ENCODE data around the gene DDX47. TPM values are rescaled to one million over a fixed set of nuclear protein-coding genes. Genes with fewer than 3 reads are reported as not detected.

The DDX47 gene
- total RNA-seq, 1 experiment from 2014 or later = 64.8 TPM

DNA sequence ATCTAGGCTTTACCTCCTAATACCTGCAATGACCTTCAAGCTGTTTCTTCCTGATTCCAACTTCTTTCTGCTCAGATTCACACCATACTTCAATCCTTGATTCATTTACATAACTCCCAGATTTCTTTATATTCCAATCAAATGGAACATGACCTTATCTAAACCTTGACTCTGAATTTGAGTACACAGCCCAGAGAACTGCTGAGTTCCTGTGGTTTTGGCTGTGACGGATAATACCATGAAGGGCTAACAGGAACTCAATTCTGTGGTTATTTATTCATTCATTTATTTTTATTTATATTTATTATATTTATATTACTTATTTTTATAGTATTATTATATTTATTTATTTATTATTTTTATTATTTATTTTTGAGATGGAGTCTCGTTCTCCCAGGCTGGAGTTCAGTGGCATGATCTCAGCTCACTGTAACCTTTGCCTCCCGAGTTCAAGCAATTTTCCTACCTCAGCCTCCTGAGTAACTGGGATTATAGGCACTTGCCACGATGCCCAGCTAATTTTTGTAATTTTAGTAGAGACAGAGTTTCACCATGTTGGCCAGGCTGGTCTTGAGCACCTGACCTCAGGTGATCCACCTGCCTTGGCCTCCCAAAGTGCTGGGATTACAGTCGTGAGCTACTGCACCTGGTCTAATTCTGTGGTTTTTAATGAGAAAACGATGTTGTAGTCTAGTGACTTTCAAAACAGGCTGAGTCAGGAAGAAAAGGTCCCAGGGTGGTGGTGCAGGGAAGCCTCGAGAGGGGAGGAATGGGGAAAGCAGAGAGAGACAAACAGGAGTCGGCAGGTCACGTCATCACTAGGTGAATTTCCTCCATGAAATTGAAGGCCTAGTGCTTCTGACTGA lies 16.0 kb upstream of the DDX47 start:
- H3K36me3 Mint-ChIP-seq = 0 out of 2 replicates have a peak, but pooled peaks cover 9% of the 10 kb centered on the region
- TF ChIP-seq, protein P1, sequence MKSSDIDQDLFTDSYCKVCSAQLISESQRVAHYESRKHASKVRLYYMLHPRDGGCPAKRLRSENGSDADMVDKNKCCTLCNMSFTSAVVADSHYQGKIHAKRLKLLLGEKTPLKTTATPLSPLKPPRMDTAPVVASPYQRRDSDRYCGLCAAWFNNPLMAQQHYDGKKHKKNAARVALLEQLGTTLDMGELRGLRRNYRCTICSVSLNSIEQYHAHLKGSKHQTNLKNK (CRISPR knock-in tag; IDR thresholded peaks at IDR 0.05) = no peak
- TF ChIP-seq CREB1 (CRISPR knock-in tag; IDR thresholded peaks at IDR 0.05) (no peak), HMGA2 (CRISPR knock-in tag; IDR thresholded peaks at IDR 0.05) (peak; percentile 99), ZNF232 (CRISPR knock-in tag; IDR thresholded peaks at IDR 0.05) (no peak), SOX15 (CRISPR knock-in tag; IDR thresholded peaks at IDR 0.05) (no peak)
- TF ChIP-seq, protein P2, sequence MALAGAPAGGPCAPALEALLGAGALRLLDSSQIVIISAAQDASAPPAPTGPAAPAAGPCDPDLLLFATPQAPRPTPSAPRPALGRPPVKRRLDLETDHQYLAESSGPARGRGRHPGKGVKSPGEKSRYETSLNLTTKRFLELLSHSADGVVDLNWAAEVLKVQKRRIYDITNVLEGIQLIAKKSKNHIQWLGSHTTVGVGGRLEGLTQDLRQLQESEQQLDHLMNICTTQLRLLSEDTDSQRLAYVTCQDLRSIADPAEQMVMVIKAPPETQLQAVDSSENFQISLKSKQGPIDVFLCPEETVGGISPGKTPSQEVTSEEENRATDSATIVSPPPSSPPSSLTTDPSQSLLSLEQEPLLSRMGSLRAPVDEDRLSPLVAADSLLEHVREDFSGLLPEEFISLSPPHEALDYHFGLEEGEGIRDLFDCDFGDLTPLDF (CRISPR knock-in tag; IDR thresholded peaks at IDR 0.05) = no peak
- no peak overlapping the region for H3K27ac Mint-ChIP-seq
- H3K4me1 Mint-ChIP-seq = no peaks in the 10 kb centered on the region
- H3K9me3 Mint-ChIP-seq = peaks cover 19% of the 10 kb centered on the region
- ChIA-PET CTCF (no interaction called here), POLR2A (no interaction called here)
- H3K4me3 Mint-ChIP-seq = no peak overlapping the region
- DNase-seq (ENCODE audit: low spot score) (no peak), ATAC-seq (no peak)
- H3K27me3 Mint-ChIP-seq (ENCODE audit: low read depth) = peaks cover 3% of the 10 kb centered on the region

DNA sequence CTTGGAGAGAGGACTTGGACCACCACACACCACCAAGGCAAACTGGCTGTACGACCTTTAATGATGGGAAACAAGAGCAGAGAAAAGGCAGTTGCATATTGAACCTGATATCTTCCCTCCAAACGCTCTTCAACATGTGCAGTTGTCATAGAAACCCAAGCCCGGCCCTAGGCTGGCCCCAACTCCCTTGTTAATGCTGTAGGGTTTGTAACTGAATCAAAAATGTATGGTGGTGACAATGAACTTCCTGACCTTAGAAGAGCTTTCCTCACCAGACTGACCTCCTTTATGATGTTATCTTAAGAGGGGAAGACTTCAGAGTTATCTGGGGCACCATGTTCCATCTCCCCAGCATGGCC lies 15.4 kb upstream of the DDX47 start:
- no peak for ATAC-seq
- peaks cover 3% of the 10 kb centered on the region for H3K27me3 Mint-ChIP-seq (ENCODE audit: low read depth)
- H3K9me3 Mint-ChIP-seq = peaks cover 19% of the 10 kb centered on the region
- no peak overlapping the region for H3K4me3 Mint-ChIP-seq
- DNase-seq (ENCODE audit: low spot score) = no peak
- ChIA-PET CTCF (interaction anchor here (1.0 kb wide), 1 partner anchor 15 kb away, joined by 3 read pairs; the partner anchor contains the start of gene DDX47), POLR2A (no interaction called here)
- 0 out of 2 replicates have a peak, but pooled peaks cover 9% of the 10 kb centered on the region for H3K36me3 Mint-ChIP-seq
- no peaks in the 10 kb centered on the region for H3K4me1 Mint-ChIP-seq
- TF ChIP-seq, protein P3, sequence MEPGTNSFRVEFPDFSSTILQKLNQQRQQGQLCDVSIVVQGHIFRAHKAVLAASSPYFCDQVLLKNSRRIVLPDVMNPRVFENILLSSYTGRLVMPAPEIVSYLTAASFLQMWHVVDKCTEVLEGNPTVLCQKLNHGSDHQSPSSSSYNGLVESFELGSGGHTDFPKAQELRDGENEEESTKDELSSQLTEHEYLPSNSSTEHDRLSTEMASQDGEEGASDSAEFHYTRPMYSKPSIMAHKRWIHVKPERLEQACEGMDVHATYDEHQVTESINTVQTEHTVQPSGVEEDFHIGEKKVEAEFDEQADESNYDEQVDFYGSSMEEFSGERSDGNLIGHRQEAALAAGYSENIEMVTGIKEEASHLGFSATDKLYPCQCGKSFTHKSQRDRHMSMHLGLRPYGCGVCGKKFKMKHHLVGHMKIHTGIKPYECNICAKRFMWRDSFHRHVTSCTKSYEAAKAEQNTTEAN (CRISPR knock-in tag; IDR thresholded peaks at IDR 0.05) = no peak
- TF ChIP-seq EMX1 (CRISPR knock-in tag; IDR thresholded peaks at IDR 0.05) (no peak), SMAD4 (CRISPR knock-in tag; IDR thresholded peaks at IDR 0.05) (no peak), MYBL2 (CRISPR knock-in tag; IDR thresholded peaks at IDR 0.05) (no peak), IRF2 (CRISPR knock-in tag; IDR thresholded peaks at IDR 0.05; ENCODE audit: borderline replicate concordance, low read depth) (no peak), NFYB (CRISPR knock-in tag; conservative IDR thresholded peaks at IDR 0.05; ENCODE audit: low read depth) (no peak), GTF2I (CRISPR knock-in tag; conservative IDR thresholded peaks at IDR 0.05) (no peak)
- TF ChIP-seq, protein P4, sequence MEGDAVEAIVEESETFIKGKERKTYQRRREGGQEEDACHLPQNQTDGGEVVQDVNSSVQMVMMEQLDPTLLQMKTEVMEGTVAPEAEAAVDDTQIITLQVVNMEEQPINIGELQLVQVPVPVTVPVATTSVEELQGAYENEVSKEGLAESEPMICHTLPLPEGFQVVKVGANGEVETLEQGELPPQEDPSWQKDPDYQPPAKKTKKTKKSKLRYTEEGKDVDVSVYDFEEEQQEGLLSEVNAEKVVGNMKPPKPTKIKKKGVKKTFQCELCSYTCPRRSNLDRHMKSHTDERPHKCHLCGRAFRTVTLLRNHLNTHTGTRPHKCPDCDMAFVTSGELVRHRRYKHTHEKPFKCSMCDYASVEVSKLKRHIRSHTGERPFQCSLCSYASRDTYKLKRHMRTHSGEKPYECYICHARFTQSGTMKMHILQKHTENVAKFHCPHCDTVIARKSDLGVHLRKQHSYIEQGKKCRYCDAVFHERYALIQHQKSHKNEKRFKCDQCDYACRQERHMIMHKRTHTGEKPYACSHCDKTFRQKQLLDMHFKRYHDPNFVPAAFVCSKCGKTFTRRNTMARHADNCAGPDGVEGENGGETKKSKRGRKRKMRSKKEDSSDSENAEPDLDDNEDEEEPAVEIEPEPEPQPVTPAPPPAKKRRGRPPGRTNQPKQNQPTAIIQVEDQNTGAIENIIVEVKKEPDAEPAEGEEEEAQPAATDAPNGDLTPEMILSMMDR (IDR thresholded peaks at IDR 0.05) = no peak
- TF ChIP-seq, protein P5, sequence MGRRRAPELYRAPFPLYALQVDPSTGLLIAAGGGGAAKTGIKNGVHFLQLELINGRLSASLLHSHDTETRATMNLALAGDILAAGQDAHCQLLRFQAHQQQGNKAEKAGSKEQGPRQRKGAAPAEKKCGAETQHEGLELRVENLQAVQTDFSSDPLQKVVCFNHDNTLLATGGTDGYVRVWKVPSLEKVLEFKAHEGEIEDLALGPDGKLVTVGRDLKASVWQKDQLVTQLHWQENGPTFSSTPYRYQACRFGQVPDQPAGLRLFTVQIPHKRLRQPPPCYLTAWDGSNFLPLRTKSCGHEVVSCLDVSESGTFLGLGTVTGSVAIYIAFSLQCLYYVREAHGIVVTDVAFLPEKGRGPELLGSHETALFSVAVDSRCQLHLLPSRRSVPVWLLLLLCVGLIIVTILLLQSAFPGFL (CRISPR knock-in tag; IDR thresholded peaks at IDR 0.05; ENCODE audit: borderline replicate concordance) = no peak
- no peak overlapping the region for H3K27ac Mint-ChIP-seq

DNA sequence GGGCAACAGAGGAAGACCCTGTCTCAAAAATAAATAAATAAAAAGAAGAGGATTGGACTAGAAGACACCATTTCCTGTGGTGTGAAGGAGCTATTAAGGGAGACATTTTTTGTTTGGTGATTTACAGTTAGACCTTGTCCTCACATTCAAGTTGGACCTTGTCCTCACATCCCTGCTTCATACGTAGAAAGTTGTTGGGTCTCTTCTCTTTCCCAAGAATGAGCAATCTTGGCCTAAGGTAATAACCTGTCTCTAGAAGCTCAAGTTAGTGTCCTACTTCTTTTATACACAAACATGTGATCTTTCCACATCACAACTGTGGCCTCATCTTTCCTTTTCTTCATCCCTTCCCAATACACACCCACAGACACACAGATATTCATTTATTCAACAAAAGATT lies 14.7 kb upstream of the DDX47 start:
- POLR2A ChIA-PET = interaction anchor here (0.5 kb wide), 1 partner anchor 403 kb away, joined by 3 read pairs; no protein-coding TSS in a partner anchor
- no peak overlapping the region for H3K27ac Mint-ChIP-seq
- H3K36me3 Mint-ChIP-seq = 0 out of 2 replicates have a peak, but pooled peaks cover 9% of the 10 kb centered on the region
- H3K4me3 Mint-ChIP-seq = no peak overlapping the region
- no peak for ATAC-seq
- CTCF ChIA-PET = interaction anchor here (1.0 kb wide), 1 partner anchor 14 kb away, joined by 3 read pairs; the partner anchor contains the start of gene DDX47
- DNase-seq (ENCODE audit: low spot score) = no peak
- H3K4me1 Mint-ChIP-seq = no peaks in the 10 kb centered on the region
- H3K27me3 Mint-ChIP-seq (ENCODE audit: low read depth) = peaks cover 3% of the 10 kb centered on the region
- H3K9me3 Mint-ChIP-seq = peaks cover 19% of the 10 kb centered on the region
- TF ChIP-seq, protein P6, sequence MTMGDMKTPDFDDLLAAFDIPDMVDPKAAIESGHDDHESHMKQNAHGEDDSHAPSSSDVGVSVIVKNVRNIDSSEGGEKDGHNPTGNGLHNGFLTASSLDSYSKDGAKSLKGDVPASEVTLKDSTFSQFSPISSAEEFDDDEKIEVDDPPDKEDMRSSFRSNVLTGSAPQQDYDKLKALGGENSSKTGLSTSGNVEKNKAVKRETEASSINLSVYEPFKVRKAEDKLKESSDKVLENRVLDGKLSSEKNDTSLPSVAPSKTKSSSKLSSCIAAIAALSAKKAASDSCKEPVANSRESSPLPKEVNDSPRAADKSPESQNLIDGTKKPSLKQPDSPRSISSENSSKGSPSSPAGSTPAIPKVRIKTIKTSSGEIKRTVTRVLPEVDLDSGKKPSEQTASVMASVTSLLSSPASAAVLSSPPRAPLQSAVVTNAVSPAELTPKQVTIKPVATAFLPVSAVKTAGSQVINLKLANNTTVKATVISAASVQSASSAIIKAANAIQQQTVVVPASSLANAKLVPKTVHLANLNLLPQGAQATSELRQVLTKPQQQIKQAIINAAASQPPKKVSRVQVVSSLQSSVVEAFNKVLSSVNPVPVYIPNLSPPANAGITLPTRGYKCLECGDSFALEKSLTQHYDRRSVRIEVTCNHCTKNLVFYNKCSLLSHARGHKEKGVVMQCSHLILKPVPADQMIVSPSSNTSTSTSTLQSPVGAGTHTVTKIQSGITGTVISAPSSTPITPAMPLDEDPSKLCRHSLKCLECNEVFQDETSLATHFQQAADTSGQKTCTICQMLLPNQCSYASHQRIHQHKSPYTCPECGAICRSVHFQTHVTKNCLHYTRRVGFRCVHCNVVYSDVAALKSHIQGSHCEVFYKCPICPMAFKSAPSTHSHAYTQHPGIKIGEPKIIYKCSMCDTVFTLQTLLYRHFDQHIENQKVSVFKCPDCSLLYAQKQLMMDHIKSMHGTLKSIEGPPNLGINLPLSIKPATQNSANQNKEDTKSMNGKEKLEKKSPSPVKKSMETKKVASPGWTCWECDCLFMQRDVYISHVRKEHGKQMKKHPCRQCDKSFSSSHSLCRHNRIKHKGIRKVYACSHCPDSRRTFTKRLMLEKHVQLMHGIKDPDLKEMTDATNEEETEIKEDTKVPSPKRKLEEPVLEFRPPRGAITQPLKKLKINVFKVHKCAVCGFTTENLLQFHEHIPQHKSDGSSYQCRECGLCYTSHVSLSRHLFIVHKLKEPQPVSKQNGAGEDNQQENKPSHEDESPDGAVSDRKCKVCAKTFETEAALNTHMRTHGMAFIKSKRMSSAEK (CRISPR knock-in tag; IDR thresholded peaks at IDR 0.05; ENCODE audit: borderline replicate concordance) = no peak
- no peak for TF ChIP-seq TEAD4 (CRISPR knock-in tag; IDR thresholded peaks at IDR 0.05)
- TF ChIP-seq, protein P7, sequence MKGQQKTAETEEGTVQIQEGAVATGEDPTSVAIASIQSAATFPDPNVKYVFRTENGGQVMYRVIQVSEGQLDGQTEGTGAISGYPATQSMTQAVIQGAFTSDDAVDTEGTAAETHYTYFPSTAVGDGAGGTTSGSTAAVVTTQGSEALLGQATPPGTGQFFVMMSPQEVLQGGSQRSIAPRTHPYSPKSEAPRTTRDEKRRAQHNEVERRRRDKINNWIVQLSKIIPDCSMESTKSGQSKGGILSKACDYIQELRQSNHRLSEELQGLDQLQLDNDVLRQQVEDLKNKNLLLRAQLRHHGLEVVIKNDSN (CRISPR knock-in tag; IDR thresholded peaks at IDR 0.05) = no peak
- TF ChIP-seq, protein P8, sequence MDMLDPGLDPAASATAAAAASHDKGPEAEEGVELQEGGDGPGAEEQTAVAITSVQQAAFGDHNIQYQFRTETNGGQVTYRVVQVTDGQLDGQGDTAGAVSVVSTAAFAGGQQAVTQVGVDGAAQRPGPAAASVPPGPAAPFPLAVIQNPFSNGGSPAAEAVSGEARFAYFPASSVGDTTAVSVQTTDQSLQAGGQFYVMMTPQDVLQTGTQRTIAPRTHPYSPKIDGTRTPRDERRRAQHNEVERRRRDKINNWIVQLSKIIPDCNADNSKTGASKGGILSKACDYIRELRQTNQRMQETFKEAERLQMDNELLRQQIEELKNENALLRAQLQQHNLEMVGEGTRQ (CRISPR knock-in tag; IDR thresholded peaks at IDR 0.05) = no peak
- no peak for TF ChIP-seq JAZF1 (CRISPR knock-in tag; IDR thresholded peaks at IDR 0.05)

Measured in WTC11 (cell line).